Lung microvascular endothelial cell (primary cell): Measurements from ENCODE around the gene UBE2E3. TPM values are rescaled to one million over a fixed set of nuclear protein-coding genes. Genes with fewer than 3 reads are reported as not detected.

Experiments used
- DNase-seq, 2 donors: peaks; one replicate each; pipeline versions ENCODE4 v3.0.0 to v3.0.0-alpha.2; 2010; ENCODE audit warnings: low read depth in 2 of 2
- total RNA-seq: library from RNA; depleted of rRNA; stranded (reverse); fragments of >200 nt; gene quantifications from 2 replicates; pipeline ENCODE4 v1.2.1, GENCODE V29; 2014

The UBE2E3 gene
- total RNA-seq, 1 donor from 2014 or later = 21.0 TPM

DNA sequence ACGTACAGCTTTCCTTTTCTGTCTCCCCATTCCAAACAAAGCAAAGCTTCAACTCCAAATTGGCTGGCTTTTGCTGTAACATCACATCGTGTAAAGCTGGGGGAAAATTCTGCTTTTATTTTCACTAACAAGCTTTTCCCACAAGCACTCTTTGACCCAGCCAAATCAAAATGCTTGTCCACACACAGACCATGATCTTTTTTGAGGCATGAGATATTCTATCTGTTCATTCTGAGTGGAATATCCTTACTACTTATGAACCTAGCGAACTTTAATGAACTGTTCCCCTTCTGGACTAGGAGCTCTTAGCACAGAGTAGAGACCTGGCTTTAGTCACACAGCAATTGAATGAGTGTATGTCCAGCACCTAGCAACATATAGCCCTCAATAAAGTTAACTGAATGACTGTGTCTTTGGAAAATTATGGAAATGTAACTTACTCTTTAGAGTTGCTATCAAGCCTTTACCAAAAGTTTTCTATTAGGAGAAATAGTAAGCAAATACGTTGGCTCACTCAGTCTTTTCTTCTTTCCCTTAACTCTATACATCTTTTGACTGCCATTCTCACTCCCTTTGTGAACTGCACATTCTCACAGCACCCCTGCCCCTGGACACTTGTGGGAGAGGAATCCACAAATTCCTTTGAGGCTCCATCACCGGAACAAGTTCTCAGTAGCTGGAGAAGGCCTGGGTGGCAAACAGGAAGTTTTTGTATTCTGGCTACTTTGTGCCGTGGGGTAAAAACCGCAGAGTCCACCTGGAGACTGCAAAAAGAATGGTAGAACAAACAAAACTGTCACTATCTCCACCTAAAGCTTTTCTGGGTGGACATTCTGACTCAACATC, 1.3 kb upstream of the UBE2E3 start:
- peak in 1 of 2 donors; percentile 72 for DNase-seq

DNA sequence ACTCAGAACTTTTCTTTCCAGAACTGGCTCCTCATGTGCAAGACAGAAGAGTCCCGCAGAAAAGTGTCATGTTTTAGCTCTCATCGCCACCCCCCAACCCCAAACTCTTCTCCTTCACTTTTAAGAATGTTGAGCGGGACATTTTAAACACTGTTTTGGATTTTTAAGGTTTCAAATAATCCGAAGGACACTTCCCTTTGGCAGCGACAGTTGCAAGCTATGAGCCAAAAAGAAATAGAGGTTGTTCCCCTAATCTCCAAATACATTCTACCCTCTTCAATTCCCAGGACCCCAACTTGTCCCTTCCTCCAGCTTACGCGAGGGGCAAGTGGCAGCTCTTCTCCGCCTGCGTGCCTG, 678 bp upstream of the UBE2E3 start:
- DNase-seq = no peak

GRCh38 chr2:180980943-180981911, 822 bp downstream of the UBE2E3 start:
- peak; percentile 47 to 63 for DNase-seq

- DNase-seq = peak; percentile 66 to 72
These were observed 3.2 kb downstream of the UBE2E3 start for GRCh38 chr2:180983468-180984242.

DNA sequence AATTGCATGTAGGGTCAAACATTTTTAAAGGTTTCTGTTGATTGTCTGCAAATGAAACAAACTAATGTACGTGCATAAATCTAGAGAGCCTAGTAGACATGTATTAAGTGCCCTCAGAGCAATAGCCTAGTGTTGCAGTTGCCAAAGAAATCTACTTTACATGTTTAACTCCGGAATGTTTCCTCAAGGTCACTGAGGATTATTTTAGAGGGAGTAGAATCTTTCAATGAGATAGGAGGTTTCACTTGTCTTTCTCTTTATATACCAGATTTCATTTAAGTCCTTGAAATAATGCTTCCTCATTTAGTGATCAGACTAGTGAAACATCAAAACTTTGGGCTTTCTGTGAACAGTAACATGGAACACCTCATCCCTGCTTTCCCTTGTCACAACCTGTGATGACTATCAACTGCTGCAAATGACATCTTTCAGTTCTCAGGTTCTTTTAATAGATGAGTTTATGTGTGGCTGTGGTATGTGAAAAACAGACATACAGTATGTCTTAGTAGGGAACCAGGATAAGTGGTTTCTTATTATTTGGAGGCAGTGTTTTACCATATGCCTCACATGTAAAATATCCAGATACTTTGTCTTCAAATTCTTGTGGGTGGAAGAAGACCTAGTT, 5.5 kb downstream of the UBE2E3 start:
- no peak for DNase-seq

DNA sequence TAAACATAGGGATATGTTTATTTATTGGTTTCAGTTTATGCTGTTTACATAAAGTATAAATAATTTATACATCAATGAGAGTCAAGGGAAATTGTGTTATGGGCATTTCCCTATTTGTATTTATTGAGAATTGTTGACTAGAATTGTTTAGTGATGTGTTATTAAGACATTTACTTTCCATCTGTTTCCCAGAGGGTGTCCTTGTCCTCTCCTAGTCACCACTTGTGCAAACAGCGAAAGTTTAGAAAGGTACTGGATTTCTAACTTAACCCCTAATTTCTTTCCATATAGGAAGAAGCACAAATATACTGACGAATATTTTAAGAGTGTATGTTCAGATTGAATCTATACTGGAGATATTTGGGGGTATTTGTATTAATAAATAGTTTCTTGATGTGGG, 6.7 kb downstream of the UBE2E3 start:
- no peak for DNase-seq

- DNase-seq = peak in 1 of 2 donors; percentile 30
These were observed 9.9 kb downstream of the UBE2E3 start for GRCh38 chr2:180990337-180990736.

- no peak for DNase-seq
These were observed 10.4 kb downstream of the UBE2E3 start for GRCh38 chr2:180990794-180991193.

GRCh38 chr2:180991361-180991760, 11.0 kb downstream of the UBE2E3 start:
- DNase-seq = no peak

DNA sequence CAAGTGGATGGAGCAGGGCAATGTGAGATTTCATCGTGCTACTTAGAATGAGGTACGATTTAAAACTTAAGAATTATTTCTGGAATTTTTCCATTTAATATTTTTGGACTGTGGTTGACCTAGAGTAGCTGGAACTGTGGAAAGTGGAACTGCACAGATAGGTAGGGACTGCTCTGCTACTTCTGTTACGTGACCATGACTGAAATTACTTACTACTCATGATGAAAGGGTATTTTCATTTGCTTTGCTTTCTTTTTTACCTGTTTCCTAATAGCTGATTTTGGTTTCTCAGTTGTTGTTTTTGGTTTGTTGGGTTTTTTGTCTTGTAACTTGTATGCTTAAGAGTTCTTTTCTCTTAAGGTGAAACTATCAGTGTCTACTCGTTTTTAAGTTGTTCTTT, 11.4 kb downstream of the UBE2E3 start:
- no peak for DNase-seq

DNA sequence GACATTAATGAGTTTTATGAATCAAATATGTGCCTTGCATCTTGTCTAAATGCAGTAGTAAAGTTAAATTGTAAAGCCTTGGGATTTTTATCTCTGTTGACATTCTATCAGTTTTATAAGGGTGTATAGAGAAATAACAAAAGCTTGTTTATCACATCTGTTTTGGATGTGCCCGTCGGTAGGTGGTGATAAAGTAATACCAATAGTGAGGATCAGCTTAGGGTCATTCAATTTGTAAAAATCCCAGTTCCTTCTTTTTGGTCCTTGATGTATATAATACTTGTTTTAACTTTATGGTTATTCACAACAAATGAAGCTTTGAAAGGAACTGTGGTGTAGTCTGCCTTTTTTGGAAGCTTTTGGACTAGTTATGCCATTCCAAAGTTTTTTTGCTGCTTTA, 12.6 kb downstream of the UBE2E3 start:
- DNase-seq = no peak

- no peak for DNase-seq
These were observed 19.0 kb downstream of the UBE2E3 start for GRCh38 chr2:180999274-180999964.

DNA sequence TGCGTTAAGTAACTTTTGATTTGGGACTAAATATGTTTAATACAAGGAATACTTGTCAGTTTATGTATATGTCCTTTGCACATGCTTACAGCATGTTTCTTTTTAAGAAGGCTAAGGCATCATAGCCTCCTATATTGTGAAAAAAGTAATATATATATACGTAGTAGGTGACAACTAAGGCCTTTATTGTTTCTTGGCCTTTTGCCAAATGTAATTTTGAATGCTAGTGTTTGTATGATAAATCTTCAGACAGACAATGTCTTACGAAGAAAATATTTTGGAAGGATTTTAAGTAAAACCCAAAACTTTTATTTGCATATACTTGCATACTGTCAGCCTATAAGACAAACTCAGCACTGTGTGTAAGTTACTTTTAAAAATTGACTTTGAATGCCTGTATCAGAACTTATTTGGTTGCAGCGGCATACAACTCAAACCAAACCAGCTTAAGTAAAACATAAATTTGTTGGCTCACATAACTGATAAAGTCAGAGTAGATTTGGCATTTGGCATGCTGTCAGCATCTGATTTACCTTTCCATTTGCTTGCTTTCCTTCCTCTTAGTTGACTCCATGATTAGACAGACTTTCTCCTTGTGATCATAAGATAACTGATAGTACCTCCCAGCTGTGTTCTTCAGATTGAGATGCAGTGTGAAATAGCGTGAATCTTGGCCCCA, 24.4 kb downstream of the UBE2E3 start:
- no peak for DNase-seq

GRCh38 chr2:181005326-181005655, 24.9 kb downstream of the UBE2E3 start:
- DNase-seq = no peak

- DNase-seq = no peak
These were observed 25.4 kb downstream of the UBE2E3 start for GRCh38 chr2:181005809-181006208.

- DNase-seq = no peak
These were observed 26.9 kb downstream of the UBE2E3 start for GRCh38 chr2:181007086-181007837.

GRCh38 chr2:181008407-181008806, 28.0 kb downstream of the UBE2E3 start:
- DNase-seq = no peak

GRCh38 chr2:181021199-181021789, 40.9 kb downstream of the UBE2E3 start:
- no peak for DNase-seq

DNA sequence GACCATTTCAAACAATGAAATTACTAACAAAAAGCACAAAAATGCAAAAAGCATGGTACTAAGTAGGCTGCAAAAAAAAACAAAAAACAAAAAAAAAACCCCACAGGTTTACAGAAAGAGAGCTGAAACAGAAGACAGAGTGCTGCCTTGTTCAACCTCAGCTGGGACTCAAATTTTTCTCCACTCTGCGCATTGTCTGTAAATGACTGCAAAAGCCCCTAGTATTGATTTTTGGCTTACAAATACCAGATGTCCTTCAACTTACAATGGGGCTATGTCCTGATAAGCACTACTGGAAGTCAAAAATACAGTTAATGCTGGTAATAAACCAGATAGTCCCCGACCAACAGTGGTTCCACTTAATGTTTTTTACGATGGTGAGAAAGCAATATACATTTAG, 42.2 kb downstream of the UBE2E3 start:
- no peak for DNase-seq
